ENCODE measurements around the gene MMP12. TPM values are rescaled to one million over a fixed set of nuclear protein-coding genes. Genes with fewer than 3 reads are reported as not detected.

MMP12 gene
- polyA plus RNA-seq, 1 donor from 2014 or later, result not detected

DNA sequence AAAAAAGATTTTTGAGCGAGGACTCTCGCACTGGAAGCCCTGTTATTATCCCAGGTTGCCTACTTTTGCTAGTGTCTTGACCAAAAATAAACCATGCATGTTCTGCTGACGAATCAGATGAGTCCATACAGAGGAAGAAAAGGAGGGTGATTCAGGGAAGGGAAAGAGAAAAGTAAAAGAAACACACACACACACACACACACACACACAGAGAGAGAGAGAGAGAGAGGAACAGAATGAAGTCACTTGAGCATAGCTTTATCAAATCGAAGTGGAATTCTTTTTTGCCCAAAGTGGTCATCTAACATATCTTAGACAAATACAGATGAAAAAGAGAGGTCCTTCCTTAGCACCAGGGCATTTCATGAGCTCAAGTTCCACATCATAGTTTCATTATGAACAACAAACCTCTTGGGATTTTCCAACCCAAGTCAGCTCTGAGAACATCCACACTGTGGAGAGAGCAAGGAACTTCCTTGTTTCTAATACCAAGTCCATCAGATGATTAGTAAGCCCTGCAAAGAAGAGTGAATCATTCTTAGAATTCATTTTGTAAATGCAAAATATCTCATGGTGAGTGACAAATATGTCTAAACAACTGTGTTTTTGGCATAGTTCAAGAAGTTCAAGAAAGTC is 7.7 kb upstream of the MMP12 start:
- Histone ChIP-seq H3K4me3 (ENCODE audit: low read length) (no peak overlapping the region), H4K20me1 (ENCODE audit: insufficient read depth) (no peaks in the 10 kb centered on the region), H2AFZ (ENCODE audit: low read depth, low read length) (no peak overlapping the region), H3K9ac (ENCODE audit: low read length) (no peak overlapping the region), H3K9me2 (ENCODE audit: insufficient read depth, low read length) (no peaks in the 10 kb centered on the region), H3K4me2 (ENCODE audit: low read length) (no peak overlapping the region), H3K27ac (ENCODE audit: low read length) (no peak overlapping the region), H3K9me3 (ENCODE audit: low read length) (no peaks in the 10 kb centered on the region), H3F3A (ENCODE audit: insufficient read depth, low read length, poor library complexity, severe bottlenecking) (no peaks in the 10 kb centered on the region), H3K36me3 (ENCODE audit: insufficient read depth, low read length) (no peaks in the 10 kb centered on the region), H3K27me3 (ENCODE audit: insufficient read depth, low read depth, low read length) (no peaks in the 10 kb centered on the region), H3K79me2 (replicated peaks; ENCODE audit: insufficient read depth, low read length) (no peaks in the 10 kb centered on the region)
- TF ChIP-seq SMC3 (conservative IDR thresholded peaks at IDR 0.05; ENCODE audit: poor library complexity) (no peak), EP300 (conservative IDR thresholded peaks at IDR 0.05; ENCODE audit: poor library complexity, severe bottlenecking) (no peak), TAF1 (IDR thresholded peaks at IDR 0.05; ENCODE audit: low read depth) (no peak), POLR2AphosphoS5 (IDR thresholded peaks at IDR 0.05) (no peak)
- TF ChIP-seq, protein P1, sequence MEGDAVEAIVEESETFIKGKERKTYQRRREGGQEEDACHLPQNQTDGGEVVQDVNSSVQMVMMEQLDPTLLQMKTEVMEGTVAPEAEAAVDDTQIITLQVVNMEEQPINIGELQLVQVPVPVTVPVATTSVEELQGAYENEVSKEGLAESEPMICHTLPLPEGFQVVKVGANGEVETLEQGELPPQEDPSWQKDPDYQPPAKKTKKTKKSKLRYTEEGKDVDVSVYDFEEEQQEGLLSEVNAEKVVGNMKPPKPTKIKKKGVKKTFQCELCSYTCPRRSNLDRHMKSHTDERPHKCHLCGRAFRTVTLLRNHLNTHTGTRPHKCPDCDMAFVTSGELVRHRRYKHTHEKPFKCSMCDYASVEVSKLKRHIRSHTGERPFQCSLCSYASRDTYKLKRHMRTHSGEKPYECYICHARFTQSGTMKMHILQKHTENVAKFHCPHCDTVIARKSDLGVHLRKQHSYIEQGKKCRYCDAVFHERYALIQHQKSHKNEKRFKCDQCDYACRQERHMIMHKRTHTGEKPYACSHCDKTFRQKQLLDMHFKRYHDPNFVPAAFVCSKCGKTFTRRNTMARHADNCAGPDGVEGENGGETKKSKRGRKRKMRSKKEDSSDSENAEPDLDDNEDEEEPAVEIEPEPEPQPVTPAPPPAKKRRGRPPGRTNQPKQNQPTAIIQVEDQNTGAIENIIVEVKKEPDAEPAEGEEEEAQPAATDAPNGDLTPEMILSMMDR (IDR thresholded peaks at IDR 0.05; ENCODE audit: poor library complexity, severe bottlenecking), result no peak

DNA sequence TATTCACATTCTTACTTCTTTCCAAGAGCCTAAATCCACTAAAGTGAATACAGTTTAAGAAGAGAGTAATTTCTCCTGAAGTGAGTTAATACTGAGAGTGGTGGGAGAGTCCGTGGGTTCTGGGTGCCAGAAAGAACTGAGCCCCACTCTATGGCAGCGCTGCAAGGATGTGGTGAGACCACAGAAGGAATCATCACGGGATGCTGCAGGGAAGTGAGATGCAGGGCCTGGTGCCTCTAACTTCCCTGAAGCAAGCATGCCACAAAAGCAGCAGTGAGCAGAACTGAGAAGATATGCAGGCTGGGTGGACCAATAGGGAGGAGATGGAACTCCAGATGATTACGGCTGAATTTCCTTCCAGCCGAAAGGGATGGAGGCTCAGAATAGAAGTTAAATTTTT is 5.0 kb upstream of the MMP12 start:
- Histone ChIP-seq H3F3A (ENCODE audit: insufficient read depth, low read length, poor library complexity, severe bottlenecking) (no peaks in the 10 kb centered on the region), H2AFZ (ENCODE audit: low read depth, low read length) (no peak overlapping the region), H4K20me1 (ENCODE audit: insufficient read depth) (no peaks in the 10 kb centered on the region), H3K79me2 (replicated peaks; ENCODE audit: insufficient read depth, low read length) (no peaks in the 10 kb centered on the region), H3K4me3 (ENCODE audit: low read length) (no peak overlapping the region), H3K27me3 (ENCODE audit: insufficient read depth, low read depth, low read length) (no peaks in the 10 kb centered on the region), H3K4me2 (ENCODE audit: low read length) (no peak overlapping the region), H3K9me3 (ENCODE audit: low read length) (no peaks in the 10 kb centered on the region), H3K9me2 (ENCODE audit: insufficient read depth, low read length) (no peaks in the 10 kb centered on the region), H3K36me3 (ENCODE audit: insufficient read depth, low read length) (no peaks in the 10 kb centered on the region), H3K9ac (ENCODE audit: low read length) (no peak overlapping the region), H3K27ac (ENCODE audit: low read length) (no peak overlapping the region)
- TF ChIP-seq POLR2AphosphoS5 (IDR thresholded peaks at IDR 0.05), result no peak
- no peak for TF ChIP-seq SMC3 (conservative IDR thresholded peaks at IDR 0.05; ENCODE audit: poor library complexity)
- TF ChIP-seq MXI1 (conservative IDR thresholded peaks at IDR 0.05; ENCODE audit: poor library complexity, severe bottlenecking), result no peak
- TF ChIP-seq TAF1 (IDR thresholded peaks at IDR 0.05; ENCODE audit: low read depth), result no peak
- TF ChIP-seq, protein P1 (IDR thresholded peaks at IDR 0.05; ENCODE audit: poor library complexity, severe bottlenecking), result no peak
- TF ChIP-seq EZH2 (IDR thresholded peaks at IDR 0.05; ENCODE audit: borderline replicate concordance, insufficient read depth, low read length, poor library complexity, severe bottlenecking), result no peak
- TF ChIP-seq, protein P2, sequence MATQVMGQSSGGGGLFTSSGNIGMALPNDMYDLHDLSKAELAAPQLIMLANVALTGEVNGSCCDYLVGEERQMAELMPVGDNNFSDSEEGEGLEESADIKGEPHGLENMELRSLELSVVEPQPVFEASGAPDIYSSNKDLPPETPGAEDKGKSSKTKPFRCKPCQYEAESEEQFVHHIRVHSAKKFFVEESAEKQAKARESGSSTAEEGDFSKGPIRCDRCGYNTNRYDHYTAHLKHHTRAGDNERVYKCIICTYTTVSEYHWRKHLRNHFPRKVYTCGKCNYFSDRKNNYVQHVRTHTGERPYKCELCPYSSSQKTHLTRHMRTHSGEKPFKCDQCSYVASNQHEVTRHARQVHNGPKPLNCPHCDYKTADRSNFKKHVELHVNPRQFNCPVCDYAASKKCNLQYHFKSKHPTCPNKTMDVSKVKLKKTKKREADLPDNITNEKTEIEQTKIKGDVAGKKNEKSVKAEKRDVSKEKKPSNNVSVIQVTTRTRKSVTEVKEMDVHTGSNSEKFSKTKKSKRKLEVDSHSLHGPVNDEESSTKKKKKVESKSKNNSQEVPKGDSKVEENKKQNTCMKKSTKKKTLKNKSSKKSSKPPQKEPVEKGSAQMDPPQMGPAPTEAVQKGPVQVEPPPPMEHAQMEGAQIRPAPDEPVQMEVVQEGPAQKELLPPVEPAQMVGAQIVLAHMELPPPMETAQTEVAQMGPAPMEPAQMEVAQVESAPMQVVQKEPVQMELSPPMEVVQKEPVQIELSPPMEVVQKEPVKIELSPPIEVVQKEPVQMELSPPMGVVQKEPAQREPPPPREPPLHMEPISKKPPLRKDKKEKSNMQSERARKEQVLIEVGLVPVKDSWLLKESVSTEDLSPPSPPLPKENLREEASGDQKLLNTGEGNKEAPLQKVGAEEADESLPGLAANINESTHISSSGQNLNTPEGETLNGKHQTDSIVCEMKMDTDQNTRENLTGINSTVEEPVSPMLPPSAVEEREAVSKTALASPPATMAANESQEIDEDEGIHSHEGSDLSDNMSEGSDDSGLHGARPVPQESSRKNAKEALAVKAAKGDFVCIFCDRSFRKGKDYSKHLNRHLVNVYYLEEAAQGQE (IDR thresholded peaks at IDR 0.05; ENCODE audit: borderline replicate concordance), result no peak
- no peak for TF ChIP-seq EP300 (conservative IDR thresholded peaks at IDR 0.05; ENCODE audit: poor library complexity, severe bottlenecking)
- TF ChIP-seq RAD21 (conservative IDR thresholded peaks at IDR 0.05), result no peak
